Nephron progenitor cell (in vitro differentiated cells): ENCODE data around the gene PRAMEF11.
"Not testable (repeated sequence)": the region's sequence is repeated elsewhere in the genome, so short reads cannot be mapped to it uniquely, and the experiment has no call there.

ENCODE experiments used
- DNase-seq: peaks from one replicate; pipeline ENCODE4 v3.0.0; 2021
- H3K27ac Mint-ChIP-seq: 2 replicates; pipeline ENCODE4 v1.8.0; 2021; ENCODE audit warnings: mild to moderate bottlenecking, moderate library complexity, mixed read lengths
- H3K27me3 Mint-ChIP-seq: 2 replicates; pipeline ENCODE4 v1.8.0; 2021; ENCODE audit warnings: mild to moderate bottlenecking, low read depth, mixed read lengths; ENCODE audit not compliant: poor library complexity
- H3K36me3 Mint-ChIP-seq: 2 replicates; pipeline ENCODE4 v1.8.0; 2021; ENCODE audit warnings: low read depth, mixed read lengths
- H3K4me1 Mint-ChIP-seq: 2 replicates; pipeline ENCODE4 v1.8.0; 2021; ENCODE audit warnings: mixed read lengths
- H3K4me3 Mint-ChIP-seq: 2 replicates; pipeline ENCODE4 v1.8.0; 2021; ENCODE audit warnings: mild to moderate bottlenecking, moderate library complexity, mixed read lengths
- H3K9me3 Mint-ChIP-seq: 2 replicates; pipeline ENCODE4 v1.8.0; 2021; ENCODE audit warnings: mild to moderate bottlenecking, moderate library complexity, mixed read lengths
- TF ChIP-seq, protein P1 (sequence below): fragments of 200-600 bp; sonication (generic); IDR thresholded peaks from 2 replicates; pipeline ENCODE4 v1.5.0; 2021; ENCODE audit warnings: antibody characterized with exemption

Gene PRAMEF11

DNA sequence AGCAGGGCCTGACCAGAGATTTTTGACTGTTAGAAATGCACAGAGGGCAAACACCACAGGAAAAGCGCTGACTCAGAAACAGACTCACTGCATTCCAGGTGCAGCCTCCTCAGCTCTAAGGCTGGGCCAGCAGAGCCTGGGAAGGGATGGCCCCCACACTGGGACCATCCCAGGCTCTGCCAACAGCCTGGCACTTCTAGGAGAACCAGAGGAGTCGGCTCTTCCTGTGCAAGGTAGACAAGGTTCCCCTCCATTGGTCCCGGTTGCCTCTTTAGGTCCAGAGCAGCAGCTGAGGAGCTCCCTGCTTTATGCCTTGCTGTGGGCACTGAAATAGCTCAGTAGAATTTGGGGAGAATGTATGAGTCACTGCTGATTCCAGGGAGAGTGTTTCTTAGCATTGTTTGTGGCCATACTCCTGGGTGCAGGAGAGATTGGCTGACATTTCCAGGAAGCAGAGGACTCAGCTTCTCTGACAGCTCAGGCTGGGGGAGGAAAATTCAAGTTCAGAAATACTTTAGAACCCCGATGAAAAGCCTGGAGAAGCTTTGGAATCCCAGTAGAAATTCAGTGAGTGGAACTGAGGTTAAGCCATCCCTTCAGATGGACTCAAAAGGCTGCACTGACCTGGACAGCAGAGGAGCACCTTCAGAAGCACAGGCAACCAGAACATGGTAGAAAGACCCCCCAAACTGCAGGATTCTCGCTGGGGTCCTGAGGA lies 20.4 kb downstream of the PRAMEF11 start:
- H3K9me3 Mint-ChIP-seq, result peaks cover 58% of the 10 kb centered on the region
- H3K27me3 Mint-ChIP-seq, result peaks cover 20% of the 10 kb centered on the region
- no peak overlapping the region for H3K4me3 Mint-ChIP-seq

DNA sequence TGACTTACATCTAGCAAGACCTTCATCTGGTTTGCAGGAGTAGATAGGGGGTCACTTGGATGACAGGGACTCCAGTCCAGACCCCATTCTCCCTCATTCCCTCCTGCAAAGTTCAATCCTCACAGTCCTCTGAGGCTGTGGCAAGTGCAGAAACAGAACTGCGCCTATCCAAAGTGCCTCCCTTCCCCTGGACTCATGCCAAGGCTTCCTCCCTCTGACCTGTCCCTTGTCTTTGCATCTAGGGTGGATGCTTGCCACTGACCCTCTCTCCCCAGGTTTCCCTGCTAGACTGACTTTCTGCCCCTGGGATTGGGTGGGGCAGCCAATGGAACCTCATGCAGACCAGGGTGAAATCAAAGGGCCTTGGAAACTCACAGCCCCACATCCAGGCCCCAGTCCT lies 21.3 kb downstream of the PRAMEF11 start:
- Mint-ChIP-seq H3K27me3 (peaks cover 20% of the 10 kb centered on the region), H3K4me3 (no peak overlapping the region), H3K27ac (no peak overlapping the region), H3K9me3 (peaks cover 62% of the 10 kb centered on the region), H3K36me3 (no peaks in the 10 kb centered on the region), H3K4me1 (no peaks in the 10 kb centered on the region)
- no peak for DNase-seq
- TF ChIP-seq, protein P1, sequence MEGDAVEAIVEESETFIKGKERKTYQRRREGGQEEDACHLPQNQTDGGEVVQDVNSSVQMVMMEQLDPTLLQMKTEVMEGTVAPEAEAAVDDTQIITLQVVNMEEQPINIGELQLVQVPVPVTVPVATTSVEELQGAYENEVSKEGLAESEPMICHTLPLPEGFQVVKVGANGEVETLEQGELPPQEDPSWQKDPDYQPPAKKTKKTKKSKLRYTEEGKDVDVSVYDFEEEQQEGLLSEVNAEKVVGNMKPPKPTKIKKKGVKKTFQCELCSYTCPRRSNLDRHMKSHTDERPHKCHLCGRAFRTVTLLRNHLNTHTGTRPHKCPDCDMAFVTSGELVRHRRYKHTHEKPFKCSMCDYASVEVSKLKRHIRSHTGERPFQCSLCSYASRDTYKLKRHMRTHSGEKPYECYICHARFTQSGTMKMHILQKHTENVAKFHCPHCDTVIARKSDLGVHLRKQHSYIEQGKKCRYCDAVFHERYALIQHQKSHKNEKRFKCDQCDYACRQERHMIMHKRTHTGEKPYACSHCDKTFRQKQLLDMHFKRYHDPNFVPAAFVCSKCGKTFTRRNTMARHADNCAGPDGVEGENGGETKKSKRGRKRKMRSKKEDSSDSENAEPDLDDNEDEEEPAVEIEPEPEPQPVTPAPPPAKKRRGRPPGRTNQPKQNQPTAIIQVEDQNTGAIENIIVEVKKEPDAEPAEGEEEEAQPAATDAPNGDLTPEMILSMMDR, result no peak

More for the DNA sequence above, 20.4 kb downstream of the PRAMEF11 start:
- TF ChIP-seq, protein P1, result no peak
- DNase-seq, result no peak
- Mint-ChIP-seq H3K27ac (no peak overlapping the region), H3K4me1 (no peaks in the 10 kb centered on the region), H3K36me3 (no peaks in the 10 kb centered on the region)

DNA sequence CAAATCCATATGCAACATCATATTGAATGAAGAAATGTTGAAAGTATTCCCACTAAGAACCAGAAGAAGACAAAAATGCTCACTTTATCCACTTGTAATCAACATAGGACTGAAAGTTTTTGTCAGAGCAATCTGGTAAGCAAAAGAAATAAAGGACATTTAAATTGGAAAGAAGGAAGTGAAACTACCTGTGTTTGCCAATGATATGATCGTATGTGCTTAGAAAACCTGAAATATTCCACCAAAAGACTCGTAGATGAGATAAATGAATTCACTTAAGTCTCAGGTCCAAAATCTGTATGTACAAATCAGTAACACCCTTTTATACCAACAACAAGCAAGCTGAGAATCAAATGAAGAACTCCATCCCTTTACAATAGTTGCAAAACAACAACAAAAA lies 31.5 kb downstream of the PRAMEF11 start:
- no peak for DNase-seq
- peaks cover 21% of the 10 kb centered on the region for H3K9me3 Mint-ChIP-seq
- H3K4me3 Mint-ChIP-seq, result no peak overlapping the region
- H3K36me3 Mint-ChIP-seq, result no peaks in the 10 kb centered on the region
- TF ChIP-seq, protein P1, result no peak
- H3K4me1 Mint-ChIP-seq, result no peaks in the 10 kb centered on the region
- H3K27ac Mint-ChIP-seq, result no peak overlapping the region
- peaks cover 21% of the 10 kb centered on the region for H3K27me3 Mint-ChIP-seq

DNA sequence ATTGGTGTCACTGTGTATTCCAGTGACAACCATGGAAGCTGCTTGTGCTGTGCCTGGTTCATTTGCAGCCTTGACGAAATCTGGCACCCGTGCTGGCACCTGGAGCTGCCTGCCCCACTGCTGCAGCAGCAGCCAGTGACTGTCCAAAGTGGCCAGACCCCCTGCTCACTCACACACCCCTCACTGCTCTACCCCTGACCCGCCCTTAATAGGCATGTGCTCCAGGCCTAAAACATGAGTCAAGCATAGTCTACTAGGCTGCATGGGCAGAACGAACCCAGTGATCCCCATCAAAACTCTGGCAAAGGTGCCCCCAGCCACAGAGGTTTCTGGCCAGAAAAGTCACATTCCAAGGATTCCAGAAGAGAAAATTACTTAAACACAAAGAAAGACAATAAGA lies 32.3 kb downstream of the PRAMEF11 start:
- no peak for DNase-seq

GRCh38 chr1:12791097-12791496 lies 40.1 kb downstream of the PRAMEF11 start, which contains the start of gene PRAMEF1:
Gene PRAMEF1 (plus strand): TSS chr1:12791397. CDS start chr1:12793228, 1,831 bp downstream.
- not testable (repeated sequence) for DNase-seq, H3K4me1 Mint-ChIP-seq, H3K36me3 Mint-ChIP-seq, H3K27me3 Mint-ChIP-seq, H3K4me3 Mint-ChIP-seq, H3K27ac Mint-ChIP-seq
- H3K9me3 Mint-ChIP-seq, result peaks cover 16% of the 10 kb centered on the region

More for the DNA sequence above, 32.3 kb downstream of the PRAMEF11 start:
- no peaks in the 10 kb centered on the region for H3K36me3 Mint-ChIP-seq
- H3K4me3 Mint-ChIP-seq, result no peak overlapping the region
- H3K27ac Mint-ChIP-seq, result no peak overlapping the region
- no peaks in the 10 kb centered on the region for H3K4me1 Mint-ChIP-seq
- peaks cover 21% of the 10 kb centered on the region for H3K27me3 Mint-ChIP-seq
- peaks cover 18% of the 10 kb centered on the region for H3K9me3 Mint-ChIP-seq
- TF ChIP-seq, protein P1, result no peak

DNA sequence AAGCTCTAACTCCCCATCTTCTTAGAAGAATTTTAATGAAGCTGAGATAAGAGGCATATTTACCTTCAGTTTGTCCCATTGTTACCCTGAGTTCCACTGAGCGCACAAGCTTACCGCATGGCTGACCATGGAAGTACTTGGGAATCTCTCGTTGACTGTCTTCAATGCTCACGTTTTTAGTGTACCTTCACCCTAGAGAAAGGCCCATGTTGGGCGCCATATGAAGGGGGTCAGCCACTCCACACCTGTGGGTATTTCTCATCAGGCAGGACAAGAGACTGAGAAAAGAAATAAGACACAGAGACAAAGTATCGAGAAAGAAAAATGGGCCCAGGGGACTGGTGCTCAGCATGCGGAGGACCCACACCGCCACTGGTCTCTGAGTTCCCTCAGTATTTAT lies 46.5 kb downstream of the PRAMEF11 start:
- DNase-seq, H3K4me3 Mint-ChIP-seq, H3K27ac Mint-ChIP-seq, H3K4me1 Mint-ChIP-seq, H3K27me3 Mint-ChIP-seq, H3K36me3 Mint-ChIP-seq: not testable (repeated sequence)
- H3K9me3 Mint-ChIP-seq, result peaks cover 33% of the 10 kb centered on the region

DNA sequence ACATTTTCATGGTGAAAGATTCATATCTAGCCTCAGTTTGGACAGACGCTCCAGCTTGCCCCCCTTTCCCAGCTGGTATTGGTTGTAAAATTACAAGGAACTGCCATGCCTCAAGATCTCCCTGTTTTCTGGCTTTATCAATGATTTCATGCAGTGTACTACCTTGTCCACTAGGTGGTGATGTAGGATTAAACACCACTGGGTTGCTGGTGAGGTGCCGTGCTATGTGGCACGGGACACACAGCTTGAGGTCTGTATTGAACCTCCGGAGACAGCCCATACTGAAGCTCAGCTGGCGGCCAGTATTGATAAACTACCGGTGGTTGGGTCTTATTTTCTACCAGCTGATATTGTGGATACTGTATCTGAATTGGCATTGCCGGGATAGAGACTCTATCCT lies 47.4 kb downstream of the PRAMEF11 start:
- H3K36me3 Mint-ChIP-seq, H3K4me3 Mint-ChIP-seq, DNase-seq, H3K4me1 Mint-ChIP-seq, H3K27me3 Mint-ChIP-seq, H3K27ac Mint-ChIP-seq: not testable (repeated sequence)
- peaks cover 33% of the 10 kb centered on the region for H3K9me3 Mint-ChIP-seq
- TF ChIP-seq, protein P1, result peak; percentile 18
